ENCODE results near the gene ASCL2. TPM values are rescaled to one million over a fixed set of nuclear protein-coding genes. Genes with fewer than 3 reads are reported as not detected.

Gene ASCL2
- polyA plus RNA-seq, 1 donor, result 15.8 TPM

DNA sequence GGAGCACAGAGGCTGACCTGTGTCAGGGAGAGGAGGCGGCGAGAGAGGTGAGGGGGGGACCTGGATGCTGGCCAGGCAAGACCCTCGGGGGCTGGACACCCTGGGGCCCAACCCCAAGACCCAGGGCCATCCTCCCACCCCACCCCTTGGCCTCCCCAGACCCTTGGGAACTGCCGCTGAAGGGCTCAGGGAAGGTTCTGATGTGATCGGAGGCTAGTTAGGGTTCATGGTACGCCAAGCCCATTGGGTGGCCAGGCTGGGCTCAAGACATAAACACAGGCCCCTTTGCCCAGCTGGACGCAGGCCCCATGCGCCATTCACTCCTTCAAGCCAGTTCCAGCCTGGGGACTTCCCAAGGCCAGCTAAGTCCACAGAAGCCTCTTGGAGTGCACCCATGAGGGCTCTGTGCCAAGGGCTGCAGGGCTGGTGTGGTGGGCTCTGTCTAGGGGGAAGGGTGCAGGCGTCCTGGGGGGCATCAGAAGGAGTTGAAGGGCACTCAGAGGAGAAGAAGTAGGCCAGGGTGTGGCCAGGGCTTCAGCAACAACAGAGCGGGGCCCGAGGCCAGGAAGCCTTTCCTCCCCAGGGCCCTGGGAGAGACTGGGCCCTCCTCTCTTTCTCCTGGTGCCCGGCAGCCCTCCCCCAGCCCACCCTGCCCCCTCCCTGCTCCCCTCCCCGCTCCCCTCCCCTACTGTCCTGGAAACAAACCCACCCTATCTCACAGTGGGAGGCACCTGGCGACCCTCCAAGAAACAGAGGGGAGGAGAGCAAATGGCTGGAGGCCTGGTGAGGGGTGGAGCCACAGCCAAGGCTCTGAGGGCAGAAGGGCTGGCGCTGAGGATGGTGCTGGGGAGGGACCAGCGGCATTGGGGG is 44.4 kb upstream of the ASCL2 start:
- WGBS (ENCODE audit: insufficient coverage, low lambda C conversion rate), result no CpG with 5 or more reads among the region's 16 CpGs
- peak overlapping the region; percentile 52 for H3K27ac ChIP-seq (ENCODE audit: low read length)
- peak; percentile 66 to 70 for DNase-seq
- peaks cover 10% of the 10 kb centered on the region for H3K4me1 ChIP-seq (ENCODE audit: control insufficient read depth, insufficient read depth, low read length)
- H3K9me3 ChIP-seq (ENCODE audit: control insufficient read depth, low read depth, low read length), result peaks cover 11% of the 10 kb centered on the region
- H3K4me3 ChIP-seq (ENCODE audit: low read length), result no peak overlapping the region
- no peaks in the 10 kb centered on the region for H3K27me3 ChIP-seq (ENCODE audit: control insufficient read depth, insufficient read depth, low read length)
- H3K36me3 ChIP-seq (ENCODE audit: control insufficient read depth, insufficient read depth, low read length), result no peaks in the 10 kb centered on the region

DNA sequence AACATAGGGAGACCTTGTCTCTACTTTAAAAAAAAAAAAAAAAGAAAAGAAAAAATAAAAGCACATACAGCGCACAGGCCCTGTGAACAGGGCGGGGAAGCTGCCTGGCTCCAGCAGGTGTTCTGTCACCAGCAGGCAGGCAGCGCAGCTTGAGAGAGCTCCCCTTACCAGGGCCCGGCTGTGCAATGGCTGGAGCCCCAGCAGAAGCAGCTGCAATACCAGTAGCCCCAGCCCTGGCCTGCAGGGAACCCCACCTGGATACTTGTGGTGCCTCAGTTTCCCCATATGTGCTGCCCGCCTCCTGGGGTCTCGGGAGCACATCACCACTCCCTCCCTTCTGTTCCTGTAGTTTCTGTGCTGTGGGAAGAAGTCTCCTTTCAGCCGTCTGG is 43.7 kb upstream of the ASCL2 start:
- Histone ChIP-seq H3K9me3 (ENCODE audit: control insufficient read depth, low read depth, low read length) (peaks cover 11% of the 10 kb centered on the region), H3K27ac (ENCODE audit: low read length) (peak overlapping the region; percentile 52), H3K36me3 (ENCODE audit: control insufficient read depth, insufficient read depth, low read length) (no peaks in the 10 kb centered on the region), H3K4me1 (ENCODE audit: control insufficient read depth, insufficient read depth, low read length) (peaks cover 10% of the 10 kb centered on the region), H3K27me3 (ENCODE audit: control insufficient read depth, insufficient read depth, low read length) (no peaks in the 10 kb centered on the region), H3K4me3 (ENCODE audit: low read length) (no peak overlapping the region)
- WGBS (ENCODE audit: insufficient coverage, low lambda C conversion rate), result no CpG with 5 or more reads among the region's 7 CpGs
- DNase-seq, result no peak

DNA sequence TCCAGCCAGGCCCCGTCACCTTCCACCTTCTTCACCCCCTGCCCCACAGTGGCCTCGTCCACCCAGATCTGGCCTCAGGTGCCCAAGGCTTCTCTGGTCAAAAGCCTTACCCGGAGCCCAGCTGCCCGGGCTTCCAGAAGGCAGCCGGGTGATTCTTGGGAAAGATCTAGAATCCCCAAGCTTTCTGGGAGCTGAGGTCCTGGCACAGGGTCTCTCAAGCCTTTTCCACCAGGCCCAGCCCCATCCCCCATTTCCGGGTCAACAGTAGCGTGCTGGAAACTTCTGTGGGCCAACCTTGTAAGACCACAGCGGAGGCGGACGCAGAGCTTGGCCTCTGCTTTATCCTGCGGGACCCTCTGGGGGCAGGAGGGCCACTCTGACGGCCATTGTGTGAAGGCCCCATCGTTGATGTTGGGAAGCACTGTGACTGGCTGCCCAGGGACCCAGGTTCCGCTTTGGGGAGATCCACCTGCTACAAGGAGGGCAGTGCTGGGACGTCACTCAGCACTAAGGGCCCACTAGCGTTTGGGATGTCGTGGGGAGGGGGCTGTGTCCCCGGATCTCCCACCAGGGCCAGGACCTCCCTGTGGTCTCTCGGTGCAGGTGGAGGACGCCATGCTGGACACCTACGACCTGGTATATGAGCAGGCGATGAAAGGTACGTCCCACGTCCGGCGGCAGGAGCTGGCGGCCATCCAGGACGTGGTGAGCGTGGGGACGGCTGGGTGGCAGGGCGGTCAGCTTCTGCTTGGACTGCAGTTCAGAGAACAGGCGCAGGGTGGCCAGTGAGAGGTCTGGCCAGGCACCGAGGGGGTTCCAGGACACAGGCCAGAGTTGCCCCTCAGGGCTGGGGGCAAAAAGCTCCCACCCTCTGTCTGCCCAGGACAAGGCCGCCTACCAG is 42.9 kb upstream of the ASCL2 start:
- WGBS (ENCODE audit: insufficient coverage, low lambda C conversion rate), result no CpG with 5 or more reads among the region's 34 CpGs
- Histone ChIP-seq H3K27me3 (ENCODE audit: control insufficient read depth, insufficient read depth, low read length) (no peaks in the 10 kb centered on the region), H3K4me3 (ENCODE audit: low read length) (no peak overlapping the region), H3K27ac (ENCODE audit: low read length) (no peak overlapping the region), H3K9me3 (ENCODE audit: control insufficient read depth, low read depth, low read length) (peaks cover 11% of the 10 kb centered on the region), H3K4me1 (ENCODE audit: control insufficient read depth, insufficient read depth, low read length) (peaks cover 10% of the 10 kb centered on the region), H3K36me3 (ENCODE audit: control insufficient read depth, insufficient read depth, low read length) (no peaks in the 10 kb centered on the region)
- DNase-seq, result no peak

- Histone ChIP-seq H3K9me3 (ENCODE audit: control insufficient read depth, low read depth, low read length) (peaks cover 7% of the 10 kb centered on the region), H3K4me1 (ENCODE audit: control insufficient read depth, insufficient read depth, low read length) (peaks cover 12% of the 10 kb centered on the region), H3K4me3 (ENCODE audit: low read length) (no peak overlapping the region), H3K27ac (ENCODE audit: low read length) (no peak overlapping the region), H3K27me3 (ENCODE audit: control insufficient read depth, insufficient read depth, low read length) (no peaks in the 10 kb centered on the region), H3K36me3 (ENCODE audit: control insufficient read depth, insufficient read depth, low read length) (no peaks in the 10 kb centered on the region)
- WGBS (ENCODE audit: insufficient coverage, low lambda C conversion rate), result no CpG with 5 or more reads among the region's 22 CpGs
- DNase-seq, result no peak
Measured at GRCh38 chr11:2312232-2313042, 42.0 kb upstream of the ASCL2 start.

- DNase-seq, result no peak
- WGBS (ENCODE audit: insufficient coverage, low lambda C conversion rate), result 40% methylated on average over 1 of the region's 21 CpGs
- Histone ChIP-seq H3K9me3 (ENCODE audit: control insufficient read depth, low read depth, low read length) (peaks cover 2% of the 10 kb centered on the region), H3K4me1 (ENCODE audit: control insufficient read depth, insufficient read depth, low read length) (peaks cover 18% of the 10 kb centered on the region), H3K4me3 (ENCODE audit: low read length) (no peak overlapping the region), H3K27ac (ENCODE audit: low read length) (no peak overlapping the region), H3K27me3 (ENCODE audit: control insufficient read depth, insufficient read depth, low read length) (no peaks in the 10 kb centered on the region), H3K36me3 (ENCODE audit: control insufficient read depth, insufficient read depth, low read length) (no peaks in the 10 kb centered on the region)
Measured at GRCh38 chr11:2311353-2312133, 41.2 kb upstream of the ASCL2 start.

DNA sequence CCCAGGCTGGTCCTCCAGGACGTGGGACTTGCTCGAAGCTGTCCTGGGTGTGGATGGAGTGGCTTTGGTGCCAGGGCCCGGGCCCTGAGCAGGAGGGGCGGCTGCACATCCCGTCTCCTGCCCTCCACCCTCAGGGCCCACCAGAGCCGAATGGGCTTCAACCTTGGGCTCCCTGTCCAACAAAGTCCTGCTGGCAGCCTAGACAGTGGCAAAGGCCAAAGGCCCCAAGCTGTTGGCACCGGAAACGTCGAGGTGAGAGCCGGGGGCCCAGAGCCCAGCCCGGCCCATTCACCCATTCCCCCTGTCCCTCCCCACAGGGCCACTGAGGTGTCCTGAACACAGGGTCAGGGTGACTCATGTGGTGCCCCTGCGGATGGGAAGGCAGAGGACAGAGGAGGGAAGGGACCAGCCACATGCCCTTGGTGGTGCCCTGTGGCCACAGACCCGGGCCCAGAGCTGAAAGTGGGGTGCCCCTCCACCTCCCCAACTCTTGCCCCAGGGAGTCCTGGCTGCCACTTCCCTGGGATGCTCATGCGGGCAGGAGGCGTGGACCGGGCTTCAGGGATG is 40.5 kb upstream of the ASCL2 start:
- no peak overlapping the region for H3K27ac ChIP-seq (ENCODE audit: low read length)
- WGBS (ENCODE audit: insufficient coverage, low lambda C conversion rate), result no CpG with 5 or more reads among the region's 16 CpGs
- H3K4me3 ChIP-seq (ENCODE audit: low read length), result no peak overlapping the region
- no peaks in the 10 kb centered on the region for H3K9me3 ChIP-seq (ENCODE audit: control insufficient read depth, low read depth, low read length)
- DNase-seq, result no peak
- no peaks in the 10 kb centered on the region for H3K36me3 ChIP-seq (ENCODE audit: control insufficient read depth, insufficient read depth, low read length)
- H3K27me3 ChIP-seq (ENCODE audit: control insufficient read depth, insufficient read depth, low read length), result no peaks in the 10 kb centered on the region
- H3K4me1 ChIP-seq (ENCODE audit: control insufficient read depth, insufficient read depth, low read length), result peaks cover 18% of the 10 kb centered on the region

DNA sequence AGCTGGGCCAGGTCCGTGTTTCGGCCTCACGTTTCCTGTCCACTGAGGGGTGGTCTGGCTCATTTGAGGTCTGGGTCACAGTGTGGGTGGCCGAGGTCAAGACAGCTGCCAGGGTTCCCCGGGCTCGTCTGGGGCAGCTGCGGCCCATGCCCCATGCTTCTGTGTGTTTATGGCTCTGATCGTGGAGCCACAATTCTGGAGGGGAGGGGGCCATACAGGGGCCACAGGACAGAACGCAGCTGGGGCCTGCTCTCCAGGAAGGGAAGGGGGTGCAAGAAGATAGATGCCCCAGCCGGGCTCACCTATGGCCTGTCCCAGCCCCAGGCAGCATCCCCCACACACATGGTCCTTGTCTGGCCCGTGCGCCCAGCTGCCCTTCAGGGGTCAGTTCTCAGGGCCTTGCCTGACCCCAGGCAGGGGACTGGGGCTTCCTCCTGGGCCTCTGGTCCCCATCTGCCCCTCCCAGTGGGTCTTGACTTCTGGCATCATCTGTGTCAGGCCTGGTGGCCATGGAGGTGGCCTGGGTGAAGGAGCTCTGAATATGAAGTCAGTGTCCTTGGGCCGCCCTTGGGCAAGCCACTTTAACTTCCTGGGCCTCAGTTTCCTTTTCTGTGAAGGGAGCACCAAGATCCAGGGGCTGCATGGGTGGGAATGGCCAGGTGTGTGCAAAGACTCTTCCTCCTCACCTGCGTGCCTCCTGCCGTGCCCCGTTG is 39.8 kb upstream of the ASCL2 start:
- Histone ChIP-seq H3K27ac (ENCODE audit: low read length) (no peak overlapping the region), H3K4me3 (ENCODE audit: low read length) (no peak overlapping the region), H3K4me1 (ENCODE audit: control insufficient read depth, insufficient read depth, low read length) (peaks cover 24% of the 10 kb centered on the region), H3K27me3 (ENCODE audit: control insufficient read depth, insufficient read depth, low read length) (no peaks in the 10 kb centered on the region), H3K36me3 (ENCODE audit: control insufficient read depth, insufficient read depth, low read length) (no peaks in the 10 kb centered on the region), H3K9me3 (ENCODE audit: control insufficient read depth, low read depth, low read length) (no peaks in the 10 kb centered on the region)
- no peak for DNase-seq
- no CpG with 5 or more reads among the region's 16 CpGs for WGBS (ENCODE audit: insufficient coverage, low lambda C conversion rate)

DNA sequence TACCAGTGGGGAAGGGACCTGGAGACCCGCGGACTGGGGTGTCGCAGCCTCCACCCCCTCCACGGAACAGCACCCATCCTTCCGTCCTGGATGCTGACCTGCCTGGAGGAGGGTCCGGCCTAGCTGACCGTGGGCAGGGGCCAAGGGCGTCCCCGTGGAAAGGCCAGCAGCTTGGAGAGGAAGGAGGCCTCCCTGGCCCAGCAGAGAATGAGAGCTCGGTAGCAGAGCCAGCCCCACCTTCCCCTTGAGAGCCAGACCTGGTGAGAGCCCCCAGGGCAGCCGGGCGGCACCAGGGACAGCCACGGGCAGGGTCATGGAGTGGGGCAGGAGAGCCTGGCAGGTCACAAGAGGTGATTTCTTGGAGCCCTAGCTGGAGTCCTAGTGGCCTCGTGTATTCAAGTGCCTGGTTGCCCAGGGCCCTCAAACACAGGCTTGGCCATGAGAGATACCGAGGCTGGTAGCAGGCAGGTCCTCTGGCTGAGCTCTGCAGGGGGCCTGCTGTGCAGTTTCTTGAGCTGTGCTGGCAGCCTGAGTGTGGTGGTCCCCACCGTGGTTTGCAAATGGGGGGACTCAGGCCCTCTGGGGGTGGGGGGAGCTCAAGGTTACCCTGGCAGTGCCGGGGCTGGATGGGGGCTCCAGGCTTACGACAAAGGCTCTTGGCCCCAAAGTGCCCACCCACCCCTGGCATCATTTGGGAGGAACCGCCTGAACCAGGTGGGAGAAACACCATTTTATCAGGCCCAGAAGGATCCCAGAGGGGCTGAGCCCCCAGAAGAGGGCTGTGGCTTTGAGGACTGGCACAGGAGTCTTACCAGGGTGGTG is 39.1 kb upstream of the ASCL2 start:
- H3K9me3 ChIP-seq (ENCODE audit: control insufficient read depth, low read depth, low read length), result no peaks in the 10 kb centered on the region
- H3K27me3 ChIP-seq (ENCODE audit: control insufficient read depth, insufficient read depth, low read length), result no peaks in the 10 kb centered on the region
- no peaks in the 10 kb centered on the region for H3K36me3 ChIP-seq (ENCODE audit: control insufficient read depth, insufficient read depth, low read length)
- no peak overlapping the region for H3K4me3 ChIP-seq (ENCODE audit: low read length)
- peaks cover 28% of the 10 kb centered on the region for H3K4me1 ChIP-seq (ENCODE audit: control insufficient read depth, insufficient read depth, low read length)
- no peak overlapping the region for H3K27ac ChIP-seq (ENCODE audit: low read length)
- no CpG with 5 or more reads among the region's 19 CpGs for WGBS (ENCODE audit: insufficient coverage, low lambda C conversion rate)
- DNase-seq, result no peak

All from large intestine (tissue), 3 donors.